Skin epidermis (tissue), 12 donors: ENCODE data around the gene TMEM121B.
"Not testable (repeated sequence)": the region's sequence is repeated elsewhere in the genome, so short reads cannot be mapped to it uniquely, and the experiment has no call there.

ENCODE experiments used
- H3K27ac ChIP-seq, 21 experiments: fragments of 200-600 bp; sonication (generic) in 11 of 21; one replicate each; pipeline ENCODE4 v1.5.0; 2020; ENCODE audit warnings: mild to moderate bottlenecking in 3 of 21, inconsistent platforms in 2 of 21, moderate library complexity in 2 of 21
- H3K4me3 ChIP-seq, 7 experiments: fragments of 200-600 bp; sonication (generic) in 2 of 7; one replicate each; pipeline ENCODE4 v1.5.0; 2020; ENCODE audit warnings: inconsistent platforms in 2 of 7, mild to moderate bottlenecking in 2 of 7, moderate library complexity in 1 of 7

The TMEM121B gene

DNA sequence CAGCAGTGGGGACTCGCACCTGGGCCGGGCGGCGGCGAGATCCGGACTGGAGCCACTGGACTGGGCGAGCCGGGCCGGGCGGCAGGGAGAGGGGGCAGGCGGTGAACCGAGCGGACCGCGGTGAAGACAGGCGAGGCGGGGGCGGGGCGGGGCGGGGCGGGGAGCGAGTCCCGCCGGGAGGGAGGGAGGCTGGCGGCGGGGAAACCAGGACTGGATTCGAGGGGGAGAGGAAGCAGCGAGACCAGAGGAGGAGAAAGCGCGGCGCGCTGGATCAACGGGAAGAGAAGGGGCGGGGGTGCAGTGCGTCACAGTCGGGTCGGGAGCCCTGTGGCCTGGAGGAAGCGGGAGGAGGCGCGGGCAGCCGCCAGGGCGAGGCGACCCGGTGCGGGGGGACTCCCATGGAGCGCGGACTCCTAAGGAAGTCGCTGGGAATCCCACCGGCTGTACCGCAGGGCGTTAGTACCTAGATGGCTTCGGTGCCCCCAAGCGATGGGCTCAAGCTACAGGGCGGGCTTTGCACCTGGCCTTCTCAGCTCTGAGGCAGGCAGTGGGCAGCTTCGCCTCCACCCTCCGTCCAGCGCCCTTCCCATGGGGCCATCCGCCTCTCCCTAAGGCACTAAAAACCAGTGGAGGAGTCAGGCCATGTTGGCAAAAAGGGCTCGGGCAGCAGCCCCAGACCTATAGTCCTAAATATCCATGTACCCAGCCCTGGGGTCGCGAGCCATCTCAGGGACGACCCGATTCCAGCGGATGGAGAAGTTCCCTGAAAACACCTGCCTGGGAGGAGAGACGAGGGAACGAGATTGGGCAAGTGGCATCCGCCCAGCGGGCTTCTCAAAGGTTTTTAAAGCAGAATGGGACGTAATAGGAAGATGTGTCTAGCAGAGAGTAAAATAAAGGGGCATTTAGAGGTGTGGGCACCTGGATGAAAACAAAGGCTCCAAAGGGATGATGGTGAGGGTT, at the start of gene TMEM121B:
TMEM121B (minus strand) TSS at position 128 of the 963 bp plus-strand sequence. CDS start 233 bp downstream, outside the sequence.
- Histone ChIP-seq H3K27ac (peak within 1 kb of the TSS in 1 of 21 experiments; percentile 30), H3K4me3 (peak within 1 kb of the TSS; percentile 33 to 63 (median 45))

DNA sequence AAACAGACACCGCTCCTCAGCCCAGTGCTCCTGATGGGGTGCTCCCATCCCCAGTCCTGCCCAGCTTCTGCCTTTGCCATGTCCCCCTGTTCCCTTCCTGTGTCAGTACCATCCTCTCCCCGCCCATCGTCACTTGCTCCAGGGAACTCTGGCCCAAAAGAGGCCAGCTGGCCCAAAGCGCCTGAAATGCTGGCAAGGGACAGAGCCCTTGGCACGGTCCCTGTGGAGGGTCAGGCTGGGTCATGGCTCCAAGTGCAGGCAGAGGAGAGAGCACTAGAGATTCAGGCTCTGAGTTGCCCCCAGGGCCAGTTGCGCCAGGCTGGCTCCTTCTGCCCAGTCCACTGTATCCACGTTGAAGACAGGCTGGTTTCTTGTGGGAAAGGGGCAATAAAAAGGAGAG, 46.3 kb upstream of the TMEM121B start:
- Histone ChIP-seq H3K27ac (no peak overlapping the region), H3K4me3 (no peak overlapping the region)

DNA sequence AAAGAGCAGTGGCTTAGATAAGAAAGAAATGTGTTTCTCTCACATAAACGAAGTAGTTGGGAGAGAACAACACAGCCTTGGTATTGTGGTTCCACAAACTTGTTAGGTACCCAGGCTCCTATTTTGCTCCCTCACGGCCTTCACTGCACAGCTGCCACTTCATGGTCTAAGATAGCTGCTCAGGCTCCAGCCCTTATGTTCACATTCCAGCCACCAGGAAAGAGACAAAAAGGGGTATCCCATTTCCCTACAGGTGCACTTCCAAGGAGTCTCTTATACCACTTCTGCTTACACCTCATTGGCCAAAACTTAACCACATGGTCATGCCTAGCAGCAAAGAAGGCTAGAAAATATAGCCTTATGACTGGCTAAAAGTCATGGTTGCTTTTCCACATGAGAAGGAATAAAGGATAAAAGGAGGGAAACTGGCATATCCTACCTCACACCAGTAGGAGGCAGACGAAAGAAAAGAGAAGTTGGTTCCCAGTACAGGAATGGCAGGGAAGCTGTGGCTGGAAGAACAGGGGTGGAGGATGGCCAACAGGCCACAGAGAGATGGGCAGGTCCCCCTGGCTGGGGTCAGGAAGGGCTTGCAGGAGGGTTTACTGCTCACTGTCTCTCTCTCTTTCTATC, 43.3 kb upstream of the TMEM121B start:
- Histone ChIP-seq H3K4me3 (no peak overlapping the region), H3K27ac (no peak overlapping the region)

DNA sequence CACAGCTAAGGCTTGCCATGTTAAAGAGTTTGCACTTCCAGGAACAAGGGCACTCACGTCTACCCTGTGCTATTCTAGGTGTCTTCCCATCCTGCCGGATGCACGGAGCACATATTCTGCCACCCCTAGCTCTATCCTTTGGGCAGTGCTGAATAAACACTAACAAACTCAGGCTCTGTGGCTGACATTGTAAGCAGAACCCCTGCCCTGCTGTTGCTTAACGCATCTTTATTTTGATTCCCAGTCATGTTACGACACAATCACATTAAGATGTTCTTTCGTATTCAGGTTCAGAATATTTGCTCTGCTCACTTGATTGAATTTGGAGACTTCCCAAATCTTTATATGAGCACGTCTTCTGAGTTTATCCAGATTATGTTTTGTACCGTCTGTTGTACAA, 41.6 kb upstream of the TMEM121B start:
- no peak overlapping the region for H3K27ac ChIP-seq
- H3K4me3 ChIP-seq, result no peak overlapping the region

DNA sequence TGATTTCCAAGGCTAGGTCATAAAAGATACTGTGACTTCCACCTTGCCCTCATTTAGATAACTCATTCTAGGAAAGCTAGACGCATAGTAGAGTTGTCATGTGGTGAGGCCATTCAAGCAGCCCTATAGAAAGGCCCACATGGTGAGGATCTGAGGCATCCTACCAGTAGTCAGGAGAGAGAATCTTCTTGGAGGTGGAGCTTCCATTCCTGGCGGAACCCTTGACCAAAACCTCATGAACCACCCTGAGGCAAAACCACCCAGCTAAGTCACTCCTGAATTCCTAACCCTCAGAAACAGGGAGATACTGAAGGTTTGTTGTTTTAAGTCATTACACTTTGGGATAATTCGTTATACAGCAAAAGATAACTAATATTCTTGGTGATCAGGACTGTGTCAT, 40.8 kb upstream of the TMEM121B start:
- Histone ChIP-seq H3K4me3 (no peak overlapping the region), H3K27ac (no peak overlapping the region)

DNA sequence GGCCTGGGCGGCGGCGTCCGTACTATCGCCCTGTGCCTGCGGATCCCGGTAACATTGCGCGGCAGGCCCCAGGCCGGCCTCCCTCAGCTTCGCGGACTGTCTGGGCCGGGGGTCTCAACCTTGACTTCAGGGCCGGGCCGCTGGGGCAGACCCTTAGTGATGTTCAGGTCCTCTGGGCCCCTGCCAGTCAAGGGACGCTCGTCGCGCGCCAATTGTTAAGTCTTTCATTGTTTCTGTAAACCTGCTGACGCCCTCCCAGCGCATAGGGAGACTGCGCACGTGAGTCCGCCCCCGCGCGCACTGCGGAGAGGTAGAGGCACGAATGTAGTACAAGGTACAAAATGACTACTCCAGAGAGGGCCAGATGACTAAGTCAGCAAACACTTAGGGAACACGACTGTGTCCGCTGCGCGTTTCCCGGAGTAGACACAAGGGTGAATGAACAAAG, 38.4 kb upstream of the TMEM121B start:
- peak overlapping the region; percentile 62 to 88 (median 73) for H3K4me3 ChIP-seq
- peak overlapping the region; percentile 43 to 93 (median 83) for H3K27ac ChIP-seq

DNA sequence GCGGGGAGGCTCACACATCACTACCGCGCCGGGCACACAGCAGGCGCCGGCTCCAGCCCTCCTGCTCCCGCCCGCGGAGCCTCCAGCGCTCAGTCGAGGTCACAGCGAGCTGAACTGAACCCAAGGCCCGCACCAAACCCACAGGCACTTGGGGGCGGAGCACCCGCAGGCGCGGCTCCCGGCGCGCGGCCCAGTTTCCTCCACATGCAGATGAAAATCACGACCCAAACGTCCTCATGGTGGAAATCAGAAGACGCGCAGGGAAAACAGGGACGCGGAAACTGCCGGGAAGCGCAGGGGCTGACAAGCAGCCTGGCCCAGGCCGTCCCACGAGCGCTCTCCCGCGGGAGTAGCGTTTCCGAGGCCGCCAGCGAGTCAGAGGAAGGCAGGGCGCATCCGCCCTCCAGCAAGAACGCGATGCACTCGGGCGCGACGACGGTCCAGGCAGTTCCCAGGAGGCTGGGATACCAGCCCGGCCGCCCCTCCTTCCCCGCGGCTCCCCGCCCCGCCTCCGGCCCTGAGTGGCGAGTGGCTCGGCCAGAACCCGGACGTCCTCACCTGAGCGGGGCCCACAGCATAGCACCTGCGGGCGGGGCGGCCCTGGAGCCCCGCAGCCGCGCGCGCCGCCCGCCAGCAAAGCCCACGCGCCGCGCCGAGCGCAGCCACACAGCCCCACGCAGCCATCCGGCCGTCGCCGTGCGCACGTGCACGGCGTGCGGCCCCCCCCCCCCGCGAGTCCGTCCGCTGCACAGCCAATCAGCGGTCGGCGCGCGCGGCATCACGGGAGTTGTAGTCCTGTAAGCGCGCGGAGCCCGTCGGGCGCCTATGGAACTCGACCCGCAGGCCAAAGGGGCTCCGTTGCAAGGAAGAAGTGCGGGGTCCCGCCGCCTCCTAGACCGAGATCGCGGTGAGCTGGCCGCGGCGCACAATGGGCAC, 37.7 kb upstream of the TMEM121B start, which contains the start of gene HDHD5:
HDHD5 (minus strand) TSS at position 710 of the 936 bp plus-strand sequence; CDS start at position 684, 26 bp downstream.
- Histone ChIP-seq H3K4me3 (peak within 1 kb of the TSS; percentile 62 to 88 (median 73)), H3K27ac (peak within 1 kb of the TSS; percentile 43 to 93 (median 83))

DNA sequence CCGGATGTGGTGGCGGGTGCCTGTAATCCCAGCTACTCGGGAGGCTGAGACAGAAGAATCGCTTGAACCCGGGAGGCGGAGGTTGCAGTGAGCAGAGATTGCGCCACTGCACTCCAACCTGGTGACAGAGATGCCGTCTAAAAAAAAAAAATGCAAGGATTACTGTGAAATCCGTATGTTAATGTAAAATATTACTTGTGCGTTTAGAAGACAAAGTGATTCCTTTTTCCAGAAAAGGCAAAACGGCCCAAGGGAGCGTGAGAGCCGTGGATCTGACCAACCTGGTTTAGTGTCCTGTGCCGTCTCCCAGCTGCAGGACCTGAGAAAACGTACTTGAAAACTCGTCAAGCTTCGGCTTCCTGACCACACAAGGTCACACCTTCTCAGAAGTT, 37.0 kb upstream of the TMEM121B start:
- H3K27ac ChIP-seq, result peak overlapping the region in 19 of 21 experiments; percentile 59 to 93 (median 84)

DNA sequence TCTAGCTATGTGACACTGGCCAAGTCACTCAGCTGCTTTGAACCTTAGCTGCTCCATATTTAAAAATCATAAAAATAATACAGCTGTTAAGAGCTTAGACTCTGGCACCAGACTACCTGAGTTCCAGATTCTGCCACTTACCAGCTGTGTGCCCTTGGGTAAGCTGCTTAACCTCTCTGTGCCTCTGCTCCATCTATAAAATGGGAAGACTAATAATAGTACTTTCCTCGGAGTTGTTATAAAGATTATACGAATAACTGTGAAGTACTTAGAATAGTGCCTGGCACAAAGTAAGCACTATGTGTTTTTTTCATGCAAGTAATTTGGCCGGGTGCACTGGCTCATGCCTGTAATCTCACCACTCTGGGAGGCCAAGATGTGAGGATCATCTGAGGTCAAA, 36.6 kb upstream of the TMEM121B start:
- no peak overlapping the region for H3K27ac ChIP-seq

More for the DNA sequence above, 37.0 kb upstream of the TMEM121B start:
- H3K4me3 ChIP-seq, result peak overlapping the region; percentile 62 to 88 (median 73)

DNA sequence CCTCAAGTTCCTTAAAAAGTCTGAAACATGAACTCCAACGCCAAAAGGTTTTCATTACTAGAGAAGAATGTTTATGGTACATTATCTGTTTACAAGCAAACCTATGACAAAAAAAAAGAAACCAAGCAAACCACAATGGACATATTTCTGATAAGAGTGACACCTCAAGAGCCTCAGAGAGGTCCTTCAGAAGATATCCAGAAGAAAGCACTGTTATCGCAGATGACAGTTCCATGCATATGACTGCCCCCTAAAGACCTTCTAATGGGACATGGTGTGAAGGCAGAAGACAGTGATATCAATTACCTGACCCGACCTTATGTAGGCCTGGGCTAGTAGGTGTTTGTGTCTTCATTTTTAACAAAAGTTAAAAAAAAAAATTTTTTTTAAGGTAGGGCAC, 34.8 kb upstream of the TMEM121B start:
- no peak overlapping the region for H3K4me3 ChIP-seq
- no peak overlapping the region for H3K27ac ChIP-seq

More for the DNA sequence above, 36.6 kb upstream of the TMEM121B start:
- H3K4me3 ChIP-seq, result peak overlapping the region in 2 of 7 experiments; percentile 64 to 73

DNA sequence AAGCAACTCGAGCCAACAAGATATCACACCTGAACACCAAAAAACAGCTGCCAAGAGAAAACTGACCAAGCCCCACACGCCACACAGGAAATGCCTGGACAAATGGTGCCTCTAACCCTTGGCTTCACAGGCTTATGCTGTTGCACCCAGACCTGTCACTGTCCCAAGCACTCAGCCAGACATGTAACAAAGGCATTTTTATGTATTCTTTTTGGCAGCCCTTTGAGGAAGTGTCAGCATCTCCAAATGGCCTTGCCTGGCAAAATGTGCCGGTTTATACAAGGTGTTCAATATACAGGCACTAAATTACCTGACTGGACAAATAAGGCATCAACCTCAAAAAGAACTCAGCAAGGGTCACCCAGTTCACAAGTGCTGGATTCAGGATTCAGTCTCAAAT, 31.8 kb upstream of the TMEM121B start:
- Histone ChIP-seq H3K27ac (no peak overlapping the region), H3K4me3 (no peak overlapping the region)

DNA sequence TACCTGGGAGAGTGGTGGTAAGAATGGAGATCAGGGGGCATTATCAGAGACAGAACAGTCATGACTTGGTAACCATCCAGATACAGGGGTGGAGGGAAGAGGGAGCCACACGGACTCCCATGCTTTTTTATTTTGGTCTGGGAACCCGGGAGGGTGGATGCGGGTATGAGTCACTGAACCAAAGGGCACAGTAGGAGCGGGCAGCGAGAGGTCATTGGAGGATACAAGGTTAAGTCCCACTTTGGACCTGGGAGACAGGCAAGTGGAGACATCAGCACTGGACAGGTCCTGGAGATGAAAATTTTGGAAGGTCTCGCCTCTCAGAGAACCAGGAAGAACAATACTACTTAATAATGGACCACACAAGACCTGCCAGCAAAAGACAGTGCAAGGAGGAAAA, 31.2 kb upstream of the TMEM121B start:
- H3K27ac ChIP-seq, result no peak overlapping the region
- H3K4me3 ChIP-seq, result no peak overlapping the region

DNA sequence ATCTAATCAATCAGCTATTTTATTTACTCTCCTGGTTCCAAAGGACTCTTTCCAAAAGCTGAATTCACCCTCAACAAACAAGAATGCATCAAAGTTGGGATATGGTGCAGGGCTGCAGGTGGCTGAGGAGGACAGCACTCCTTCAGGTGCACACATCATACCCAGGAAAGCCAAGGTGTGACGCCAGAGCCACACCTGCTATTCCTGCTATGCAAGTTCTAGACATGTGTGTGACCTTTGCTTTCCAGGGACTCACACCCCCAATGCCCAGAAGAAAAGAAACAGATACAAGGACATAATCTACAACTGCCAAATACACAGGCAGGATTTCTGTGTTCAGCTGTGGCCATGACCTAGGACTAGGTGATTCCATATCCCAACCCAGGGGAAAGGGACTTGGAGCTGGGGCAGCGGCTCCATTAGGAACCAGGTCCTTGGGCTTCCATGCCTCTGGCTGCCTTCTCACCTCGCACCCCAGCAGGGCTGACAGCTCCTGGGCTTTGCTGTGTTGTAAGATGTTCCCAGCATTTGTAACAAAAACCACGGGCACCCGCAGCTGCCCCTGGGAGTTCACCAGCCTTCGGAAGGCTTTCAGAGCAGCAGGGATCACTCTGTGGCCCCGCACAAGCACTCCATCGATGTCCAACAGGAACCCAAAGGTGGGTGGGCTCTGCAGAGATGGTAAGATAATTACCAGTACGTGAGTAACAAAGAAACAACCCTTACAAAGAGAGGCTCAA, 28.1 kb upstream of the TMEM121B start:
- H3K4me3 ChIP-seq, result no peak overlapping the region
- no peak overlapping the region for H3K27ac ChIP-seq

DNA sequence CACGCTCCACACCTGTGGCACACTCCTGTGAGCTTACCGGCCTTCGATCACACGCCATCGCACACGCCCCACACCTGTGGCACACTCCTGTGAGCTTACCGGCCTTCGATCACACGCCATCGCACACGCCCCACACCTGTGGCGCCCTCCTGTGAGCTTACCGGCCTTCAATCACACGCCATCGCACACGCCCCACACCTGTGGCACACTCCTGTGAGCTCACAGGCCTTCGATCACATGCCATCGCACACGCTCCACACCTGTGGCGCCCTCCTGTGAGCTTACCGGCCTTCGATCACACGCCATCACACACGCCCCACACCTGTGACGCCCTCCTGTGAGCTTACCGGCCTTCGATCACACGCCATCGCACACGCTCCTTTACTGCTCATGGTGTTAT, 26.3 kb upstream of the TMEM121B start:
- H3K4me3 ChIP-seq, H3K27ac ChIP-seq: not testable (repeated sequence)

DNA sequence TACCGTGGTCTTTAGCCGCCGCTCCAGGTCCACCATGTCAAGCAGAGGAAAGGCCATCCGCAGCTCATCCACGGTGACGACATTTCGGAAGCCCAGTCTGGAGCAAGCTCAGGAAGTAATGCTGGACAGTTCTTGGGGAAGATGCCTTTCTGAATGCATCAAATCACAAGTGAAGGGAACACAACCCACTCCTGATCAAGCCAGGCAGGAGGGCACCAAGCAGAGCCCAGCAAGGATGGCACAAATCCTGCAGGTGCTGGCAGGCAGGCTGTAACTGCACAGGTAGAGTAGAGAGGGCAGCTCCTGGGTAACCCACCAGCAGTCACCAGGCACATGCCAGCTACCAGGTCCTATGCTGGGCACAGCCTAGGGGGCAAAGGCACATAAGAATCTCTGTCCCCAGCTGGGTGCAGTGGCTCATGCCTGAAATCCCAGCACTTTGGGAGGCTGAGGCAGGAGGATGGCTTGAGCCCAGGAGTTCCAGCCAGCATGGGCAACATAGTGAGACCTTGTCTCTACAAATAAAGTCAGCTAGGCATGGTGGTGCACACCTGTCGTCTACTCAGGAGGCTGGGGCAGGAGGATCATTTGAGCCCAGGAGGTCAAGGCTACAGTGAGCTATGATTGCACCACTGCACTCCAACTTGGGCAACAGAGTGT, 24.0 kb upstream of the TMEM121B start:
- no peak overlapping the region for H3K4me3 ChIP-seq
- no peak overlapping the region for H3K27ac ChIP-seq

DNA sequence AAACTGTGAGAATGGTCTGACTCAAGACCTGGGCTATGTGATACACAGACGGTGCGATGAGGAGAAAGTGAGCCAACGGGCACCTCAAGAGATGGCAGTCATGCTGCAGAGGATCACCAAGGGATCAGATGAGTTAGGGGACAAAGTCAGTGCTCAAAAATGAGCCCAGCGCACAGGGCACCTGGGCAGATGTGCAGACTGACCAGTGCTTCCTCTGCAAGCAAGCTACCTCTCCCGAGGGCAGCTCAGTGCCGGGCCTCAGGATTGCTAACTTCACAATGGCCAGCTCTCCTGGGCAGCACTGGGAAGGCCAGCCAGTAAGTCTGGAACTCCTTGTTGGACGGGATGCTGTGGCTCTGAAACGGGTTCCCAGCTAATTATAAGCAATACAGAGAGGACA, 22.7 kb upstream of the TMEM121B start:
- H3K4me3 ChIP-seq, result no peak overlapping the region
- H3K27ac ChIP-seq, result no peak overlapping the region

DNA sequence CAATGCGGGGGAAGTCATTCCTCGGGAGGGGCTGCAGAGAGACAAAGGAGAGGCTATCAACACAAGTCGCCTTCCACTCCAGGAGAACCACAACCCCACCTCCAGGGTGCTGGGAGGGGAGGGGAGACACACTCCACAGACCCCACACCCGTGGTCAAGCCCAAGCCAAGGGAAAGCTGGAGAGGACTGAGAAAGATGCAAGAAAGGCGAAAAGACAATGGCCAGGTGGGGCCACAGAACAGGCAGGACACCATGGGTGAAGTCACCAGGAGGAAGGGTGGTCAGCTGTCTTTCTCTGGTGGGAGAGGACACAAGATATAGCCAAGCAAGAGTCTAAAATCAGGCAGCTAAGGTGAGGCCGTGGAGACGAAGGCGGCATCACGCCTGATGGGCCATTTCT, 21.9 kb upstream of the TMEM121B start:
- Histone ChIP-seq H3K27ac (no peak overlapping the region), H3K4me3 (no peak overlapping the region)
